HepG2 (cell line): ENCODE measurements around the gene TRAF5. TPM values are rescaled to one million over a fixed set of nuclear protein-coding genes. Genes with fewer than 3 reads are reported as not detected.

Source experiments
- AHR ChIP-seq: IDR thresholded peaks from 2 replicates; pipeline ENCODE4 v1.6.1; 2018; ENCODE audit warnings: missing genetic modification reagents, missing compliant biosample characterization
- GLMP ChIP-seq: sonication (generic); formaldehyde crosslinking; IDR thresholded peaks from 2 replicates; pipeline ENCODE4 v1.9.0; 2021; ENCODE audit warnings: missing genetic modification reagents, mild to moderate bottlenecking, borderline replicate concordance
- ISX ChIP-seq: sonication (generic); formaldehyde crosslinking; conservative IDR thresholded peaks from 2 replicates; pipeline ENCODE4 v1.5.0; 2020; ENCODE audit warnings: missing genetic modification reagents
- MED1 ChIP-seq: sonication (generic); formaldehyde crosslinking; IDR thresholded peaks from 2 replicates; pipeline ENCODE4 v1.4.0; 2020; ENCODE audit warnings: missing genetic modification reagents
- NCOA2 ChIP-seq: sonication (generic); formaldehyde crosslinking; IDR thresholded peaks from 2 replicates; pipeline ENCODE4 v1.8.0; 2022; ENCODE audit warnings: inconsistent platforms
- PAX8 ChIP-seq: sonication (generic); formaldehyde crosslinking; IDR thresholded peaks from 2 replicates; pipeline ENCODE4 v1.8.0; 2022; ENCODE audit warnings: mild to moderate bottlenecking, missing genetic modification reagents, borderline replicate concordance
- RFX3 ChIP-seq: IDR thresholded peaks from 2 replicates; pipeline ENCODE4 v1.6.1; 2016; ENCODE audit warnings: missing biosample characterization, missing genetic modification reagents
- SRSF9 ChIP-seq: fragments of 200-400 bp; formaldehyde crosslinking; IDR thresholded peaks from 2 replicates; pipeline ENCODE4 v1.6.1; 2018; ENCODE audit warnings: borderline replicate concordance, mild to moderate bottlenecking, low read depth, low read length; ENCODE audit not compliant: insufficient read depth, poor library complexity, severe bottlenecking
- ZNF574 ChIP-seq: sonication (generic); formaldehyde crosslinking; IDR thresholded peaks from 2 replicates; pipeline ENCODE4 v1.4.0; 2020; ENCODE audit warnings: missing genetic modification reagents
- ZNF816 ChIP-seq: sonication (generic); formaldehyde crosslinking; IDR thresholded peaks from 2 replicates; pipeline ENCODE4 v1.8.0; 2022; ENCODE audit warnings: missing genetic modification reagents, mild to moderate bottlenecking, borderline replicate concordance
- polyA plus RNA-seq, 8 experiments: library from polyadenylated mRNA; depleted of rRNA in 3 of 8; stranded (reverse) in 7 of 8; unstranded in 1 of 8; fragments of >200 nt; fragmentation: Illumina TruSeq in 4 of 8; extraction: Trizol in 4 of 8; gene quantifications; 2 replicates each; pipeline versions ENCODE4 v1.2.1 to v1.2.3, GENCODE V29; 2011 to 2016; ENCODE audit warnings: low read depth in 4 of 8, missing spikeins in 1 of 8, mixed read lengths in 1 of 8; ENCODE audit not compliant: insufficient read depth in 1 of 8
- total RNA-seq, 5 experiments: library from RNA; depleted of rRNA; stranded (reverse); fragments of >200 nt; fragmentation: Illumina TruSeq; extraction: Trizol; gene quantifications; 2 replicates each; pipeline ENCODE4 v1.2.3, GENCODE V29; 2016; ENCODE audit warnings: low read depth in 1 of 5

The TRAF5 gene
- total and polyA plus RNA-seq, 2 of the 13 experiments (the other 11 are each of a cell fraction or from before 2014, with no cell fraction given), result 0.27 to 1.6 TPM

- TF ChIP-seq GLMP (no peak), ISX (no peak), MED1 (CRISPR knock-in tag) (no peak), SRSF9 (no peak), PAX8 (CRISPR knock-in tag) (no peak), ZNF816 (CRISPR knock-in tag) (no peak), ZNF574 (no peak), NCOA2 (no peak), AHR (CRISPR knock-in tag) (no peak), RFX3 (CRISPR knock-in tag) (no peak)
Observed at GRCh38 chr1:211381481-211382181, 55.0 kb downstream of the TRAF5 start (continued).
